Placental epithelial cell (primary cell): Measurements from ENCODE around the gene ZDHHC7. TPM values are rescaled to one million over a fixed set of nuclear protein-coding genes. Genes with fewer than 3 reads are reported as not detected.

Experiments used
- total RNA-seq: library from RNA; depleted of rRNA; stranded (reverse); fragments of >200 nt; gene quantifications from 2 replicates; pipeline ENCODE4 v1.2.3, GENCODE V29; 2012

ZDHHC7 gene
- total RNA-seq = 126 and 197 TPM in 2 replicates

GRCh38 chr16:85010931-85011845 is at the start of gene ZDHHC7:
ZDHHC7 (minus strand) TSS chr16:85011535; CDS start chr16:84990618, 20,917 bp downstream.

GRCh38 chr16:85027349-85027957 is 16.1 kb upstream of the ZDHHC7 start, which contains the start of gene KIAA0513:
KIAA0513 (plus strand) TSS chr16:85027795; CDS start chr16:85067072, 39,277 bp downstream.

Other genes with a start within 250 kb of the ZDHHC7 start
- 254 and 376 TPM in 2 replicates for gene CRISPLD2, start 191.6 kb downstream of the ZDHHC7 start, total RNA-seq
- 59.3 and 70.7 TPM in 2 replicates for gene KIAA0513, start 16.3 kb upstream of the ZDHHC7 start, total RNA-seq
- not detected in 2 replicates for gene CIBAR2, start 100.9 kb upstream of the ZDHHC7 start, total RNA-seq